Panc1 (cell line): Measurements from ENCODE around the gene KRTAP6-1.

Experiments
- POLR2AphosphoS5 ChIP-seq: IDR thresholded peaks from 2 replicates; pipeline ENCODE4 v1.6.1; 2012; ENCODE audit warnings: mild to moderate bottlenecking, low read depth, low read length, moderate library complexity
- TCF7L2 ChIP-seq: IDR thresholded peaks from 2 replicates; pipeline ENCODE4 v1.6.1; 2011; ENCODE audit warnings: mild to moderate bottlenecking, low read depth, low read length, inconsistent platforms
- TF ChIP-seq, protein P1 (sequence below): fragments of 450-650 bp; IDR thresholded peaks from 2 replicates; pipeline ENCODE4 v1.5.1; 2017; ENCODE audit warnings: mild to moderate bottlenecking
- TF ChIP-seq, protein P2 (sequence below), 2 experiments: IDR thresholded peaks; 2 replicates each; pipeline ENCODE4 v1.6.1; 2011 to 2012; ENCODE audit warnings: low read depth in 2 of 2, control low read depth in 1 of 2, low read length in 1 of 2, mild to moderate bottlenecking in 1 of 2, moderate library complexity in 1 of 2; ENCODE audit not compliant: insufficient read depth in 1 of 2

DNA sequence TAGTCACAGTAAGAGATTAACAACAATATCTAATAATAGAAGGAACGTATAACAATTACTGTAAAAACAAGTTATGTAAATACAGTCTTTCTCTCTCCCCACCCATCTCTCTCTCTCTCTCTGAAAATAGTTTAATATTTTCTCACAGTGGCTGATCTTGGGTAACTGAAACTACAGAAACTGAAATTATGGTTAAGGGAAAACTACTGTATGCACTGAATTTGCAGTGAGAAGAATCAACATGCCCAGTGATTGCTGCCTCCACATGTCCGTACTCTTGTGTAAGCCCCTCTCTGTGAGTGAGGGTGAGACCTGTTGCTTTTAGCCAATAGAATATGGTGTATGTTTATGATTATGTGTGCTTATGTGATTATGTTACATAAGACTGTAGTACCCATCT lies 1.6 kb downstream of the KRTAP6-1 start:
- TF ChIP-seq, protein P1, sequence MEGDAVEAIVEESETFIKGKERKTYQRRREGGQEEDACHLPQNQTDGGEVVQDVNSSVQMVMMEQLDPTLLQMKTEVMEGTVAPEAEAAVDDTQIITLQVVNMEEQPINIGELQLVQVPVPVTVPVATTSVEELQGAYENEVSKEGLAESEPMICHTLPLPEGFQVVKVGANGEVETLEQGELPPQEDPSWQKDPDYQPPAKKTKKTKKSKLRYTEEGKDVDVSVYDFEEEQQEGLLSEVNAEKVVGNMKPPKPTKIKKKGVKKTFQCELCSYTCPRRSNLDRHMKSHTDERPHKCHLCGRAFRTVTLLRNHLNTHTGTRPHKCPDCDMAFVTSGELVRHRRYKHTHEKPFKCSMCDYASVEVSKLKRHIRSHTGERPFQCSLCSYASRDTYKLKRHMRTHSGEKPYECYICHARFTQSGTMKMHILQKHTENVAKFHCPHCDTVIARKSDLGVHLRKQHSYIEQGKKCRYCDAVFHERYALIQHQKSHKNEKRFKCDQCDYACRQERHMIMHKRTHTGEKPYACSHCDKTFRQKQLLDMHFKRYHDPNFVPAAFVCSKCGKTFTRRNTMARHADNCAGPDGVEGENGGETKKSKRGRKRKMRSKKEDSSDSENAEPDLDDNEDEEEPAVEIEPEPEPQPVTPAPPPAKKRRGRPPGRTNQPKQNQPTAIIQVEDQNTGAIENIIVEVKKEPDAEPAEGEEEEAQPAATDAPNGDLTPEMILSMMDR: no peak
- no peak for TF ChIP-seq POLR2AphosphoS5
- TF ChIP-seq, protein P2, sequence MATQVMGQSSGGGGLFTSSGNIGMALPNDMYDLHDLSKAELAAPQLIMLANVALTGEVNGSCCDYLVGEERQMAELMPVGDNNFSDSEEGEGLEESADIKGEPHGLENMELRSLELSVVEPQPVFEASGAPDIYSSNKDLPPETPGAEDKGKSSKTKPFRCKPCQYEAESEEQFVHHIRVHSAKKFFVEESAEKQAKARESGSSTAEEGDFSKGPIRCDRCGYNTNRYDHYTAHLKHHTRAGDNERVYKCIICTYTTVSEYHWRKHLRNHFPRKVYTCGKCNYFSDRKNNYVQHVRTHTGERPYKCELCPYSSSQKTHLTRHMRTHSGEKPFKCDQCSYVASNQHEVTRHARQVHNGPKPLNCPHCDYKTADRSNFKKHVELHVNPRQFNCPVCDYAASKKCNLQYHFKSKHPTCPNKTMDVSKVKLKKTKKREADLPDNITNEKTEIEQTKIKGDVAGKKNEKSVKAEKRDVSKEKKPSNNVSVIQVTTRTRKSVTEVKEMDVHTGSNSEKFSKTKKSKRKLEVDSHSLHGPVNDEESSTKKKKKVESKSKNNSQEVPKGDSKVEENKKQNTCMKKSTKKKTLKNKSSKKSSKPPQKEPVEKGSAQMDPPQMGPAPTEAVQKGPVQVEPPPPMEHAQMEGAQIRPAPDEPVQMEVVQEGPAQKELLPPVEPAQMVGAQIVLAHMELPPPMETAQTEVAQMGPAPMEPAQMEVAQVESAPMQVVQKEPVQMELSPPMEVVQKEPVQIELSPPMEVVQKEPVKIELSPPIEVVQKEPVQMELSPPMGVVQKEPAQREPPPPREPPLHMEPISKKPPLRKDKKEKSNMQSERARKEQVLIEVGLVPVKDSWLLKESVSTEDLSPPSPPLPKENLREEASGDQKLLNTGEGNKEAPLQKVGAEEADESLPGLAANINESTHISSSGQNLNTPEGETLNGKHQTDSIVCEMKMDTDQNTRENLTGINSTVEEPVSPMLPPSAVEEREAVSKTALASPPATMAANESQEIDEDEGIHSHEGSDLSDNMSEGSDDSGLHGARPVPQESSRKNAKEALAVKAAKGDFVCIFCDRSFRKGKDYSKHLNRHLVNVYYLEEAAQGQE (IDR thresholded peaks at IDR 0.05; ENCODE audit: insufficient read depth in 1 of 2, low read depth in 2 of 2, low read length in 1 of 2): no peak
- no peak for TF ChIP-seq TCF7L2
